Measurements from ENCODE around the gene MATCAP1.

GRCh38 chr16:67161595-67162058, 22.1 kb downstream of the MATCAP1 start:
- TF ChIP-seq TAF1 (IDR thresholded peaks at IDR 0.05; ENCODE audit: borderline replicate concordance, low read depth, low read length) (no peak), EZH2phosphoT487 (IDR thresholded peaks at IDR 0.05; ENCODE audit: borderline replicate concordance, low read depth) (no peak), ZBTB33 (IDR thresholded peaks at IDR 0.05; ENCODE audit: borderline replicate concordance, low read depth) (no peak), SMC3 (IDR thresholded peaks at IDR 0.05; ENCODE audit: low read depth, low read length) (no peak), CTCF (IDR thresholded peaks at IDR 0.05) (no peak), YY1 (IDR thresholded peaks at IDR 0.05; ENCODE audit: low read depth) (no peak), POLR2AphosphoS5 (IDR thresholded peaks at IDR 0.05; ENCODE audit: low read depth, low read length) (no peak), GATA2 (CRISPR knock-in tag; IDR thresholded peaks at IDR 0.05) (no peak), CHD2 (IDR thresholded peaks at IDR 0.05; ENCODE audit: low read length, partially characterized antibody) (no peak), RCOR1 (IDR thresholded peaks at IDR 0.05; ENCODE audit: low read length) (no peak), EP300 (IDR thresholded peaks at IDR 0.05; ENCODE audit: borderline replicate concordance in 1 of 2, low read depth in 1 of 2, low read length in 1 of 2) (no peak), TCF12 (IDR thresholded peaks at IDR 0.05) (no peak)
- TF ChIP-seq, protein P1, sequence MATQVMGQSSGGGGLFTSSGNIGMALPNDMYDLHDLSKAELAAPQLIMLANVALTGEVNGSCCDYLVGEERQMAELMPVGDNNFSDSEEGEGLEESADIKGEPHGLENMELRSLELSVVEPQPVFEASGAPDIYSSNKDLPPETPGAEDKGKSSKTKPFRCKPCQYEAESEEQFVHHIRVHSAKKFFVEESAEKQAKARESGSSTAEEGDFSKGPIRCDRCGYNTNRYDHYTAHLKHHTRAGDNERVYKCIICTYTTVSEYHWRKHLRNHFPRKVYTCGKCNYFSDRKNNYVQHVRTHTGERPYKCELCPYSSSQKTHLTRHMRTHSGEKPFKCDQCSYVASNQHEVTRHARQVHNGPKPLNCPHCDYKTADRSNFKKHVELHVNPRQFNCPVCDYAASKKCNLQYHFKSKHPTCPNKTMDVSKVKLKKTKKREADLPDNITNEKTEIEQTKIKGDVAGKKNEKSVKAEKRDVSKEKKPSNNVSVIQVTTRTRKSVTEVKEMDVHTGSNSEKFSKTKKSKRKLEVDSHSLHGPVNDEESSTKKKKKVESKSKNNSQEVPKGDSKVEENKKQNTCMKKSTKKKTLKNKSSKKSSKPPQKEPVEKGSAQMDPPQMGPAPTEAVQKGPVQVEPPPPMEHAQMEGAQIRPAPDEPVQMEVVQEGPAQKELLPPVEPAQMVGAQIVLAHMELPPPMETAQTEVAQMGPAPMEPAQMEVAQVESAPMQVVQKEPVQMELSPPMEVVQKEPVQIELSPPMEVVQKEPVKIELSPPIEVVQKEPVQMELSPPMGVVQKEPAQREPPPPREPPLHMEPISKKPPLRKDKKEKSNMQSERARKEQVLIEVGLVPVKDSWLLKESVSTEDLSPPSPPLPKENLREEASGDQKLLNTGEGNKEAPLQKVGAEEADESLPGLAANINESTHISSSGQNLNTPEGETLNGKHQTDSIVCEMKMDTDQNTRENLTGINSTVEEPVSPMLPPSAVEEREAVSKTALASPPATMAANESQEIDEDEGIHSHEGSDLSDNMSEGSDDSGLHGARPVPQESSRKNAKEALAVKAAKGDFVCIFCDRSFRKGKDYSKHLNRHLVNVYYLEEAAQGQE (IDR thresholded peaks at IDR 0.05; ENCODE audit: low read depth, low read length): no peak

Data from SK-N-SH (cell line).